SK-N-SH (cell line): ENCODE results near the gene SUPV3L1. TPM values are rescaled to one million over a fixed set of nuclear protein-coding genes. Genes with fewer than 3 reads are reported as not detected.

Experiments
- CTCF ChIA-PET: fragments of 300-600, 350-600 bp; formaldehyde crosslinking; extraction: SDS; loops from one replicate; lab custom pipeline; 2021; lab: Yijun Ruan, JAX
- POLR2A ChIA-PET: fragments of 350-600 bp; sonication (Branson Sonifier 250); formaldehyde crosslinking; extraction: SDS; loops from one replicate; lab custom pipeline; 2020; ENCODE audit warnings: antibody characterized with exemption, inconsistent platforms; lab: Yijun Ruan, JAX
- DNase-seq: peaks from one replicate; pipeline ENCODE4 v3.0.0; 2012
- H2AFZ ChIP-seq: fragments of 200-600 bp; sonication (generic); 2 replicates; pipeline ENCODE4 v1.8.1; 2016; ENCODE audit warnings: antibody characterized with exemption, mild to moderate bottlenecking, low read depth
- H3F3A ChIP-seq: fragments of 200-600 bp; sonication (generic); replicated peaks from 2 replicates; pipeline ENCODE3; 2016; ENCODE audit warnings: antibody characterized with exemption, mild to moderate bottlenecking; ENCODE audit not compliant: insufficient read depth
- H3K27ac ChIP-seq, 2 experiments: fragments of 200-500 bp in 1 of 2; fragments of 200-600 bp in 1 of 2; sonication (Bioruptor generic) in 1 of 2; sonication (generic), shearing (Covaris generic) in 1 of 2; 2 replicates each; pipeline versions ENCODE4 v1.5.1 to v1.6.1; 2014 to 2016; ENCODE audit warnings: low read depth in 2 of 2, inconsistent platforms in 1 of 2, low read length in 1 of 2, mild to moderate bottlenecking in 1 of 2, mixed read lengths in 1 of 2
- H3K27me3 ChIP-seq: fragments of 200-600 bp; sonication (generic), shearing (Covaris generic); 2 replicates; pipeline ENCODE4 v1.6.1; 2016; ENCODE audit warnings: mixed run types; ENCODE audit not compliant: insufficient read depth
- H3K36me3 ChIP-seq, 2 experiments: fragments of 200-500 bp in 1 of 2; fragments of 200-600 bp in 1 of 2; sonication (Bioruptor generic) in 1 of 2; sonication (generic) in 1 of 2; replicated peaks in 1 of 2; 2 replicates each; pipeline versions ENCODE3 to v1.5.1; 2014 to 2016; ENCODE audit warnings: low read length in 1 of 2, mild to moderate bottlenecking in 1 of 2; ENCODE audit not compliant: insufficient read depth in 2 of 2, control insufficient read depth in 1 of 2
- H3K4me1 ChIP-seq, 2 experiments: fragments of 200-500 bp in 1 of 2; fragments of 200-600 bp in 1 of 2; sonication (Bioruptor generic) in 1 of 2; sonication (generic), shearing (Covaris generic) in 1 of 2; 2 replicates each; pipeline versions ENCODE4 v1.5.1 to v1.6.1; 2014 to 2016; ENCODE audit warnings: low read depth in 1 of 2, low read length in 1 of 2, mixed run types in 1 of 2; ENCODE audit not compliant: insufficient read depth in 2 of 2, control insufficient read depth in 1 of 2
- H3K4me2 ChIP-seq: fragments of 200-600 bp; sonication (generic), shearing (Covaris generic); 2 replicates; pipeline ENCODE4 v1.6.1; 2017; ENCODE audit warnings: mixed run types
- H3K4me3 ChIP-seq, 2 experiments: fragments of 200-500 bp in 1 of 2; fragments of 200-600 bp in 1 of 2; sonication (Bioruptor generic) in 1 of 2; sonication (generic), shearing (Covaris generic) in 1 of 2; 2 replicates each; pipeline versions ENCODE4 v1.5.1 to v1.8.1; 2014 to 2016; ENCODE audit warnings: low read depth in 2 of 2, inconsistent platforms in 1 of 2, low read length in 1 of 2, mild to moderate bottlenecking in 1 of 2, mixed read lengths in 1 of 2, moderate library complexity in 1 of 2
- H3K79me2 ChIP-seq: fragments of 200-600 bp; sonication (generic); 2 replicates; pipeline ENCODE4 v1.8.1; 2017; ENCODE audit warnings: mild to moderate bottlenecking; ENCODE audit not compliant: insufficient read depth
- H3K9ac ChIP-seq: fragments of 200-600 bp; sonication (generic); 2 replicates; pipeline ENCODE4 v1.6.1; 2017; ENCODE audit warnings: mixed run types
- H3K9me2 ChIP-seq: fragments of 200-600 bp; sonication (generic); 2 replicates; pipeline ENCODE4 v1.6.1; 2017; ENCODE audit warnings: mixed run types
- H3K9me3 ChIP-seq: fragments of 200-600 bp; sonication (generic); 2 replicates; pipeline ENCODE4 v1.6.1; 2017; ENCODE audit warnings: mixed run types, mild to moderate bottlenecking, moderate library complexity
- H4K20me1 ChIP-seq: fragments of 200-600 bp; sonication (generic); 2 replicates; pipeline ENCODE4 v1.6.1; 2017; ENCODE audit warnings: mild to moderate bottlenecking, mixed run types; ENCODE audit not compliant: insufficient read depth
- EP300 ChIP-seq, 2 experiments: IDR thresholded peaks; 2 replicates each; pipeline versions ENCODE4 v1.4.0 to v1.6.1; 2012; ENCODE audit warnings: borderline replicate concordance in 1 of 2, low read depth in 1 of 2, low read length in 1 of 2
- EZH2phosphoT487 ChIP-seq: fragments of 200-600 bp; sonication (generic); IDR thresholded peaks from 2 replicates; pipeline ENCODE4 v1.6.1; 2017; ENCODE audit warnings: low read depth, mixed run types, mild to moderate bottlenecking, antibody characterized with exemption, moderate library complexity, borderline replicate concordance
- FOSL2 ChIP-seq: IDR thresholded peaks from 2 replicates; pipeline ENCODE4 v1.4.0; 2012; ENCODE audit warnings: low read depth, mild to moderate bottlenecking, moderate library complexity, borderline replicate concordance
- FOXM1 ChIP-seq: IDR thresholded peaks from 2 replicates; pipeline ENCODE4 v1.4.0; 2012; ENCODE audit warnings: low read depth, mild to moderate bottlenecking
- GABPA ChIP-seq: IDR thresholded peaks from 2 replicates; pipeline ENCODE4 v1.4.0; 2012; ENCODE audit warnings: low read depth, mild to moderate bottlenecking
- JUND ChIP-seq: IDR thresholded peaks from 2 replicates; pipeline ENCODE4 v1.4.0; 2012
- MEF2A ChIP-seq: IDR thresholded peaks from 2 replicates; pipeline ENCODE4 v1.4.0; 2012; ENCODE audit warnings: low read depth, borderline replicate concordance
- MXI1 ChIP-seq: IDR thresholded peaks from 2 replicates; pipeline ENCODE4 v1.6.1; 2012; ENCODE audit warnings: mild to moderate bottlenecking, low read depth, low read length, improper control_type of control experiment
- NFIC ChIP-seq: IDR thresholded peaks from 2 replicates; pipeline ENCODE4 v1.4.0; 2012; ENCODE audit warnings: borderline replicate concordance
- RXRA ChIP-seq: IDR thresholded peaks from 2 replicates; pipeline ENCODE4 v1.4.0; 2012; ENCODE audit warnings: low read depth, mild to moderate bottlenecking, borderline replicate concordance
- SIN3A ChIP-seq: IDR thresholded peaks from 2 replicates; pipeline ENCODE4 v1.6.1; 2012; ENCODE audit warnings: low read depth, mild to moderate bottlenecking, low read length, moderate library complexity, borderline replicate concordance
- TAF1 ChIP-seq: IDR thresholded peaks from 2 replicates; pipeline ENCODE4 v1.6.1; 2012; ENCODE audit warnings: low read depth, mild to moderate bottlenecking, low read length, moderate library complexity, borderline replicate concordance
- TCF12 ChIP-seq: IDR thresholded peaks from 2 replicates; pipeline ENCODE4 v1.4.0; 2012
- YY1 ChIP-seq: IDR thresholded peaks from 2 replicates; pipeline ENCODE4 v1.4.0; 2012; ENCODE audit warnings: low read depth, mild to moderate bottlenecking
- WGBS: methylation state at CpG from one replicate; pipeline ENCODE4 v1.1.6; 2017; ENCODE audit warnings: low lambda C conversion rate; 5-methylcytosine and 5-hydroxymethylcytosine counted together
- polyA plus RNA-seq, 3 experiments: library from polyadenylated mRNA; depleted of rRNA; stranded (reverse); fragments of >200 nt; gene quantifications; 2 replicates each; pipeline ENCODE4 v1.2.3, GENCODE V29; 2012
- TF ChIP-seq, protein P1 (sequence below): fragments of 150-350 bp; IDR thresholded peaks from 2 replicates; pipeline ENCODE4 v1.6.1; 2016; ENCODE audit warnings: mild to moderate bottlenecking, low read depth, low read length
- TF ChIP-seq, protein P2 (sequence below): IDR thresholded peaks from 2 replicates; pipeline ENCODE4 v1.4.0; 2012; ENCODE audit warnings: low read depth, borderline replicate concordance

Gene SUPV3L1
- polyA plus RNA-seq, 1 of the 3 experiments (the other 2 are of a cell fraction) = 19.8 TPM

DNA sequence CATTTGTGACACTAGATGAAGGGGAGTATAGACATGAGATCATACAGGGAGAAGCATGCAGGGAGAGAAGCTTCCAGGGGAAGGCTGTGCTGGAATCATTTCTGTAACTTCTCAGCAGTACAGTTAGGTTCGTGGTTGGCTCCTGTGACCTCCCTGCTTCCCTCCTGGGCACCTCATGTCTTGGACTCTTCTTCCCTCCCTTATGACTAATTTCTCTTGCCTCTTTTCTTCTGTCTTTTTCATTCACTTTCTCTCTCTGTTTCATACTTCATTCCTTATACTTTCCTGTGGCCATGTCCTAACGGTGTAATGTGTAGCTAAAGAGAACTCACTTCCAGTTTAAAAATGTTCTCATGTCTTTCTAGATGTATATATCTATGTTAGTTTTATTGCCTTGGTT is 21.0 kb downstream of the SUPV3L1 start:
- no peak overlapping the region for H3K4me2 ChIP-seq
- H3K27ac ChIP-seq = no peak overlapping the region
- H3K9me3 ChIP-seq = no peaks in the 10 kb centered on the region
- H2AFZ ChIP-seq = no peak overlapping the region
- 93% methylated on average over 2 of the region's 2 CpGs for WGBS
- H4K20me1 ChIP-seq = no peaks in the 10 kb centered on the region
- no peak overlapping the region for H3K9ac ChIP-seq
- H3F3A ChIP-seq = no peaks in the 10 kb centered on the region
- POLR2A ChIA-PET = interaction anchor here (0.6 kb wide), 1 partner anchor 264 kb away, joined by 3 read pairs; no protein-coding TSS in a partner anchor
- CTCF ChIA-PET = interaction anchor here (1.5 to 1.6 kb wide), 2 partner anchors 37 to 107 kb away, joined by 3 to 4 read pairs; no protein-coding TSS in a partner anchor
- no peaks in the 10 kb centered on the region for H3K9me2 ChIP-seq
- DNase-seq = no peak
- H3K4me1 ChIP-seq = no peaks in the 10 kb centered on the region
- H3K27me3 ChIP-seq = no peaks in the 10 kb centered on the region
- no peak overlapping the region for H3K4me3 ChIP-seq
- no peak for TF ChIP-seq JUND
- TF ChIP-seq RXRA = no peak
- TF ChIP-seq, protein P1, sequence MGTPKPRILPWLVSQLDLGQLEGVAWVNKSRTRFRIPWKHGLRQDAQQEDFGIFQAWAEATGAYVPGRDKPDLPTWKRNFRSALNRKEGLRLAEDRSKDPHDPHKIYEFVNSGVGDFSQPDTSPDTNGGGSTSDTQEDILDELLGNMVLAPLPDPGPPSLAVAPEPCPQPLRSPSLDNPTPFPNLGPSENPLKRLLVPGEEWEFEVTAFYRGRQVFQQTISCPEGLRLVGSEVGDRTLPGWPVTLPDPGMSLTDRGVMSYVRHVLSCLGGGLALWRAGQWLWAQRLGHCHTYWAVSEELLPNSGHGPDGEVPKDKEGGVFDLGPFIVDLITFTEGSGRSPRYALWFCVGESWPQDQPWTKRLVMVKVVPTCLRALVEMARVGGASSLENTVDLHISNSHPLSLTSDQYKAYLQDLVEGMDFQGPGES = no peak
- TF ChIP-seq MEF2A = no peak
- no peak for TF ChIP-seq GABPA
- TF ChIP-seq EZH2phosphoT487 = no peak
- TF ChIP-seq EP300 (IDR thresholded peaks at IDR 0.05; ENCODE audit: borderline replicate concordance in 1 of 2, low read depth in 1 of 2, low read length in 1 of 2) = no peak
- no peak for TF ChIP-seq TAF1
- no peak for TF ChIP-seq YY1
- H3K36me3 ChIP-seq = peaks cover 48 to 67% of the 10 kb centered on the region in 2 experiments
- H3K79me2 ChIP-seq = no peaks in the 10 kb centered on the region

DNA sequence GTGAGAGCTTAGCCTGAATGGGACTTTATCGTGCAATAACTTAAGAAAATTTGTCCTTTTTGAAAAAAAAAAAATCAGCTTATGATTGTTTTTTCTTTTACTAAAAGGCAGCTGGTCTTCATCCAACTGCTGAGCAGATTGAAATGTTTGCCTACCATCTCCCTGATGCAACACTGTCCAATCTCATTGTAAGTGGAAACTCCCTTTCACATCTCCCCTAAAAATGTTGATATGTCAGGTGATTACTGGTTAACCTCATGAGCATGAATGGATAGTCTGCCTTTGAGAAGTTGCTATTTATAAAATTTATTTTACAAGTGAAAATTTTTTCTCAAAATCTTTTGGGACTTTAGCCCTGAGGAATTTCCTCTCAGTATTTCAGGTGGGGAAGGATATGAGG is 22.3 kb downstream of the SUPV3L1 start:
- ChIA-PET CTCF (no interaction called here), POLR2A (no interaction called here)
- no peak overlapping the region for H2AFZ ChIP-seq
- H4K20me1 ChIP-seq = no peaks in the 10 kb centered on the region
- no peaks in the 10 kb centered on the region for H3K79me2 ChIP-seq
- DNase-seq = no peak
- no peaks in the 10 kb centered on the region for H3K9me2 ChIP-seq
- H3K9ac ChIP-seq = no peak overlapping the region
- TF ChIP-seq YY1 = no peak
- no peak for TF ChIP-seq TCF12
- TF ChIP-seq, protein P2, sequence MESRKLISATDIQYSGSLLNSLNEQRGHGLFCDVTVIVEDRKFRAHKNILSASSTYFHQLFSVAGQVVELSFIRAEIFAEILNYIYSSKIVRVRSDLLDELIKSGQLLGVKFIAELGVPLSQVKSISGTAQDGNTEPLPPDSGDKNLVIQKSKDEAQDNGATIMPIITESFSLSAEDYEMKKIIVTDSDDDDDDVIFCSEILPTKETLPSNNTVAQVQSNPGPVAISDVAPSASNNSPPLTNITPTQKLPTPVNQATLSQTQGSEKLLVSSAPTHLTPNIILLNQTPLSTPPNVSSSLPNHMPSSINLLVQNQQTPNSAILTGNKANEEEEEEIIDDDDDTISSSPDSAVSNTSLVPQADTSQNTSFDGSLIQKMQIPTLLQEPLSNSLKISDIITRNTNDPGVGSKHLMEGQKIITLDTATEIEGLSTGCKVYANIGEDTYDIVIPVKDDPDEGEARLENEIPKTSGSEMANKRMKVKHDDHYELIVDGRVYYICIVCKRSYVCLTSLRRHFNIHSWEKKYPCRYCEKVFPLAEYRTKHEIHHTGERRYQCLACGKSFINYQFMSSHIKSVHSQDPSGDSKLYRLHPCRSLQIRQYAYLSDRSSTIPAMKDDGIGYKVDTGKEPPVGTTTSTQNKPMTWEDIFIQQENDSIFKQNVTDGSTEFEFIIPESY = no peak
- TF ChIP-seq SIN3A = no peak
- no peak for TF ChIP-seq MXI1
- no peak for TF ChIP-seq EZH2phosphoT487
- TF ChIP-seq RXRA = no peak
- no peak for TF ChIP-seq NFIC
- TF ChIP-seq FOSL2 = no peak
- TF ChIP-seq FOXM1 = no peak
- WGBS = 94% methylated on average over 1 of the region's 1 CpG
- H3K27ac ChIP-seq = no peak overlapping the region
- H3K4me3 ChIP-seq = no peak overlapping the region
- H3F3A ChIP-seq = no peaks in the 10 kb centered on the region
- H3K9me3 ChIP-seq = no peaks in the 10 kb centered on the region
- H3K4me2 ChIP-seq = no peak overlapping the region
- H3K36me3 ChIP-seq = peaks cover 47 to 66% of the 10 kb centered on the region in 2 experiments
- H3K27me3 ChIP-seq = no peaks in the 10 kb centered on the region
- H3K4me1 ChIP-seq = no peaks in the 10 kb centered on the region
